Activated T-helper 2 cell treated with anti-CD3 and anti-CD28 coated beads, Interferon-gamma antibody, Interleukin-2, Interleukin-4, amounts not matched to agents 10 μg/mL and 5 μg/mL and 100 μg/mL, durations not matched to agents 14 hours and 24 hours and 36 hours (primary cell): Measurements from ENCODE around the gene AKAP6. TPM values are rescaled to one million over a fixed set of nuclear protein-coding genes. Genes with fewer than 3 reads are reported as not detected.

Experiments
- DNase-seq: peaks from one replicate; pipeline ENCODE4 v3.0.0; 2021; ENCODE audit warnings: low spot score
- H3K27ac Mint-ChIP-seq: one replicate; pipeline ENCODE4 v1.8.0; 2021; ENCODE audit warnings: mixed read lengths
- H3K27me3 Mint-ChIP-seq: one replicate; pipeline ENCODE4 v1.8.0; 2021; ENCODE audit warnings: low read depth, mixed read lengths
- H3K36me3 Mint-ChIP-seq: one replicate; pipeline ENCODE4 v1.8.0; 2021; ENCODE audit warnings: low read depth, mixed read lengths
- H3K4me1 Mint-ChIP-seq: one replicate; pipeline ENCODE4 v1.8.0; 2021; ENCODE audit warnings: low read depth, mixed read lengths
- H3K4me3 Mint-ChIP-seq: one replicate; pipeline ENCODE4 v1.8.0; 2021; ENCODE audit warnings: low read depth, mild to moderate bottlenecking, moderate library complexity, mixed read lengths
- H3K9me3 Mint-ChIP-seq: one replicate; pipeline ENCODE4 v1.8.0; 2021; ENCODE audit warnings: mixed read lengths
- intact Hi-C: fragments of 100-400 bp; cut with micrococcal nuclease; formaldehyde crosslinking; loops from one replicate; pipeline ENCODE4 v1.15.1; 2023
- total RNA-seq: library from RNA; stranded (reverse); gene quantifications from 2 replicates; pipeline ENCODE4 v1.2.3, GENCODE V29; 2022

AKAP6 gene
- total RNA-seq, 1 donor from 2014 or later = 1.0 TPM

DNA sequence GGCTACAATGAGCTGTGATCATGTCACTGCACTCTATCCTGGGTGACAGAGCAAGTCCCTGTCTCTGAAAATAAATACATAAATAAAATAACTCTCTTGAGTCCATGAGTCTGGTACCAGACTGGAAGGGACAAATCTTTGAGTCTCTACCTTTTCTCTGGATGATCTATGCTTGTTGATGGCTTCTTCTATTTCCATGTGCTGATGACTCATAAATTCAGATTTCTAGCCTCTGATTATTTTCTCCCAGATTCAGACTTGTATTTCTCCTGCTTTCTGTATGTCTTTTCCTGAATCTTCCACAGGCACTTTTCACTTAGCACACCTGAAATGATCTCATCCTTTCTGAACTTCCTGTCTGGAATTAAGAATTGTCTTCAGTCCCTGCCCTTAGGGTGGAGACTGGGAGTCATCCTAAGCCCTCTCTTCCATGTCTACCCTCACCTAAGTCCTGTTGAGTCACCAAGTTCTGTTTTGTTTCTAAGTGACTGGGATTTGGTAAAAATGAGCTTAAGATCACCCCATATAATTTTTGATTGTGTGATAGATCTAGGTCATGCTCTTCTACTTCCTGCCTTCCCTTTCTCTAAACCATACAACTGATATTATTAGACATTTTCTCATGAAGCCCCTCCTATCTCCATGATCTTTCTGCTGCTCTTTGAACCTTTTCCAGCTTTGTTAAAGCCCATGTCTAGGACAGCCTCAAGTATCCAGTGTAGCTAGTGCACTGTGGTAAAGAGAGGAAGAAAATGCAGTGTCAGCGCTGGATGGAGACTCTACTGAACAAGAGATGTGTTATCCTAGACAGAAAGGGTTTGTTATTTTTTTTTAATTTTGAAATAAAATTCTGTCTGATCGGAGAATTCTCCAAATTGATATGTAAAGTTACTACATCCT lies 13.1 kb downstream of the AKAP6 start:
- Mint-ChIP-seq H3K4me3 (no peak overlapping the region), H3K36me3 (no peaks in the 10 kb centered on the region), H3K4me1 (no peaks in the 10 kb centered on the region), H3K27ac (no peak overlapping the region), H3K27me3 (peaks cover 3% of the 10 kb centered on the region), H3K9me3 (no peaks in the 10 kb centered on the region)
- intact Hi-C loops = no loop called here
- no peak for DNase-seq

DNA sequence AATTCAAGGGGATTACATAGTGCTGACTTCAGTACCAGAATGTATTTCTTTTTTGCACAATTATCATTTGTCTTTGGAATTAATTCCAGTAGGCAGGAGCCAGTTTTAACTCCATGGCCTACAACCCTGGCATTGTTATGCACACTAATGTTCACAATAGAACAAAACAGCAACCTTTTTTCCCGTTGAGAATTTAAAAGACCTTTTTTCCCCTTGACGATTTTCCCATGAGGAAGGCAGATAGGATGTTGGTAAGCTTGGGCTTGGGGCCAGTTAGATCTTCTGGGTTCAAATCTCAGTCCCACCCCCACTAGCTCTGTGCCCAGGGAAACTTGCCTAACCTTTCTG lies 13.7 kb downstream of the AKAP6 start:
- Mint-ChIP-seq H3K4me3 (no peak overlapping the region), H3K9me3 (no peaks in the 10 kb centered on the region), H3K36me3 (no peaks in the 10 kb centered on the region), H3K4me1 (no peaks in the 10 kb centered on the region), H3K27me3 (peaks cover 3% of the 10 kb centered on the region), H3K27ac (no peak overlapping the region)
- no peak for DNase-seq
- intact Hi-C loops = no loop called here

DNA sequence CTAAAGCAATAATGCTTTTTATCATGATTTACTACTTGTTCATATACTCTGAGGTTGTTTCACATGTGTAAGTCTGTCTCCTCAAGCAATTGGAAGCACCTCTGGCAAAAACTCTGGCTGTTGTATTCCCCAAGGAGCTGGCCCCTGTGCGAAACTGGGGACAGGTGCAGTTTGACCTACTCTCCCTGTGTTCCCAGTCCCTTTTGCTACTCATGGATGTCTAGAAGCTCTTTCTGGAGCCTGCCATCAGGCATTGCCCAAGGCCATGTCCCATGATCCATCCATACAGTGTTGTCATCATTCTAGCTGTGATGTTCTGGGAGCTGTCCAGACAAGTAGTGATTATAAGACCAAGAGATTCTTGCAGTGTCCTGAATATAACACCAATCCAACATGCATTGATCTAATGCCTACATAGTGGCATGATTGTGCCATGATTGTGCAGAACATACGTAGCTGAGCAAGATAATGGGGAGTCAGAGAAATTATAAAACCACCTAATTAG lies 14.9 kb downstream of the AKAP6 start:
- Mint-ChIP-seq H3K4me1 (no peaks in the 10 kb centered on the region), H3K9me3 (no peaks in the 10 kb centered on the region), H3K36me3 (no peaks in the 10 kb centered on the region), H3K4me3 (no peak overlapping the region), H3K27ac (no peak overlapping the region), H3K27me3 (peaks cover 3% of the 10 kb centered on the region)
- intact Hi-C loops = no loop called here
- no peak for DNase-seq

DNA sequence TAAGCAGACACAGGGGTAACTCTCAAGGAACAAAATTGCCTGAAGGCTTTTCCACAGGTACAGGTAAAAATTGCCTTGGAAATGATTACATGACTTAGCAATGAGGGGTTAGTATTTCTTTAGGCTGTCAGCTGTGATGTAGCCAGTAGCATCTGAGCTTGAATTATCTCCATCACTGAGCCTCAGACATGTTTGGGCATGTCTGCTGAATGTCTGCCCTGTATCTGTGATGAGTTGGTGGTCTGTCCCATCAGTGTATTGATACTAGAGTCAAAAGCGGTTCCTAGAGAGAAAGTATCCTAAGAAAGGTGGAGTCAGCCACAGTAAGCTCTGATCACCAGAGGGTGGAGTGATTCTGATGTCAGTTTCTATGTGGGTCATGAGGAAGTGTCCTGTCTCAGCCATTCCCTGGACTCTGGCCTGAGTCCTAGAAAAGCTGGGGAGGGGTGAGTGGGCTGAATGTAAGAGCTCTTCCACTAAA lies 16.3 kb downstream of the AKAP6 start:
- Mint-ChIP-seq H3K4me3 (no peak overlapping the region), H3K9me3 (no peaks in the 10 kb centered on the region), H3K36me3 (no peaks in the 10 kb centered on the region), H3K27me3 (no peaks in the 10 kb centered on the region), H3K27ac (no peak overlapping the region), H3K4me1 (no peaks in the 10 kb centered on the region)
- intact Hi-C loops = no loop called here
- DNase-seq = no peak

DNA sequence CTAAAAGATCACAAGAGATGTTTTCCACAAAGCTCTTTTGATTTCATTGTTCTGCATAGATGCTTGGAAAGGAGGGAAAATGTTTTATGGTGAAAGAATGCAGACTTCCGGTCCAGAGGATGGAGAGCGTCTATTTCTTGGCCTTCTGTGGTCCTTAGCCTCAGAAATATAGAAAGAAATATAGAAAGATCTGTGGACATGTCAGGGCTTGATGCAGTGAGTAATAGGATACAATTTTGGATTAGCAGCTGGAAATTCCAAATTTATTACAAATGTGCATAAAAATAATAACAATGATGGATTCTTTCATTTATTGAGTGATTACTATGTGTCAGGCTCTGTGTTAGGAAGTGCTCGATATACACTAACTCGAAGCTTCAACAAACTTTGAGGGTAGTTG lies 20.2 kb downstream of the AKAP6 start:
- DNase-seq = no peak
- Mint-ChIP-seq H3K27me3 (no peaks in the 10 kb centered on the region), H3K36me3 (no peaks in the 10 kb centered on the region), H3K4me3 (no peak overlapping the region), H3K4me1 (no peaks in the 10 kb centered on the region), H3K9me3 (no peaks in the 10 kb centered on the region), H3K27ac (no peak overlapping the region)
- intact Hi-C loops = no loop called here

DNA sequence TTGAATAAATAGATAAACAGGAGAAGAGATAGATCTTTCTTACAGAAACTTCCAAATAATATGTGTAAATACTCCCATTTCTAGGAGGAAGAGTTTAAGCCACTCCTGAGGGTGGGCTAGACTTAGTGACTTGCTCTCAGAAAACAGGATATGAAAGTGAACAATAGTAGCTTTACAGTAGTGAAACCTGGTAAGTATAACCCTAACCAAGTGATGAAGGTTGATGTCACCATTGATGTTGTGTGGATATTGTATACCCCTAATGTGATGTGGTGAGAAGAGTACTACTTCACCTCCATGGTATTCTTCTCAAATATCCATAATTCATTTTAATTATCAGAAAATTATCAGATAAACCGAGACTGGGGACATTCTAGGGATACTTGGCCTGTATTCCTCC lies 20.9 kb downstream of the AKAP6 start:
- Mint-ChIP-seq H3K36me3 (no peaks in the 10 kb centered on the region), H3K9me3 (no peaks in the 10 kb centered on the region), H3K4me3 (no peak overlapping the region), H3K27me3 (no peaks in the 10 kb centered on the region), H3K27ac (no peak overlapping the region), H3K4me1 (no peaks in the 10 kb centered on the region)
- intact Hi-C loops = no loop called here
- DNase-seq = no peak

DNA sequence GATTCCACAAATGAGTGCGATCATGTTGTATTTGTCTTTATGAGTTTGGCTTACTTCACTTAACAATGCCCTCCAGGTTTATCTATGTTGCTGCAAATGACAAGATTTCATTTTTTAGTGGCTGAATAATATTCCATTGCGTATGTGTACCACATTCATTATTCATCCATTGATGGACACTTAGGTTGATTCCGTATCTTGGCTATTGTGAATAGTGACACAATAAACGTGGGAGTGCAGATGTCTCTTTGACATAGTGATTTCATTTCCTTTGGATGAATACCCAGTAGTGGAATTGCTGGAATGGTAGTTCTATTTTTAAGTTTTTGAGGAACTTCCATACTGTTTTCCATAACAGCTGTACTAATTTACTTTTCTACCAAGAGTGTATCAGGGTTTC lies 23.5 kb downstream of the AKAP6 start:
- Mint-ChIP-seq H3K4me1 (no peaks in the 10 kb centered on the region), H3K9me3 (no peaks in the 10 kb centered on the region), H3K4me3 (no peak overlapping the region), H3K27me3 (peaks cover 2% of the 10 kb centered on the region), H3K36me3 (no peaks in the 10 kb centered on the region), H3K27ac (no peak overlapping the region)
- DNase-seq = no peak
- intact Hi-C loops = no loop called here

DNA sequence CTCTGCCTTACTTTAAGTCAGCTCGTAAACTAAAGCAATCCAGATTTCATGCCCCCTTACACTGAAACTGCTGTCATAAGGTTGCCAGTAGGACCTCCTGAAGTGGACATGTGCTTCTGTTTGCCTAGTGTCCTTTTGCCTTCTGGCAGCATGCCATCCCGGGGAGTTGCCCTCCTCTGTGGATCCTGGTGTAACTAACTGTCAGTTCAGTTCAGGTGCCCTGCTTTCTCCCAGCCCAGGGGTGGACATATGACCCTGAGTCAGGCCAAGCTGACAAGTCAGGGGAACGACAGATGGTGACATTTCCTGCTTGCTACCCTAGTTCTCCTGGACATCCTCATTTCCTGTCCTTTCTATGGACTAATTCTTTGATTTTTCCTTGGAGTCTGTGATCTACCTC lies 25.6 kb downstream of the AKAP6 start:
- no peaks in the 10 kb centered on the region for H3K36me3 Mint-ChIP-seq
- no peak for DNase-seq
- no peaks in the 10 kb centered on the region for H3K4me1 Mint-ChIP-seq
- intact Hi-C loops = no loop called here
- H3K9me3 Mint-ChIP-seq = no peaks in the 10 kb centered on the region
- H3K27me3 Mint-ChIP-seq = peaks cover 2% of the 10 kb centered on the region
- H3K27ac Mint-ChIP-seq = no peak overlapping the region
- H3K4me3 Mint-ChIP-seq = no peak overlapping the region

DNA sequence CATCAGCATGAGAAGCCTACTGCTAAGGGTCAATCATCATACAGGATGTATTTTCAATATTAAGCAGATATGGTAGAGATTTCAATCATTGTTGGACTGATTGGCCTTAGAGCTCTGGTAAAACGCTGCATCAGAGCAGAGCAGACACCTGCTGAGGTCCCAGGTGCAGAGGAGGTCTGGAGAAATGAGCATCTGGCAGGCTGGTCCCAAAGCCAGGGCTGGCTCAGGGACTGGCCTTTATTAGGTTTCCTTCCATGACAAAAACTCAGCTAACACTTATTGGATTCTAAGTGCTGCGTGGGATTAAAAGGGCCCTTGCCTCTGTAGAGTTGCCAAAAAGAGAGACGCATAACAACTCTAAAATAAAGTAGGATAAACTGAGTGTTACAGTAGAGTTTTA lies 29.7 kb downstream of the AKAP6 start:
- no peaks in the 10 kb centered on the region for H3K36me3 Mint-ChIP-seq

DNA sequence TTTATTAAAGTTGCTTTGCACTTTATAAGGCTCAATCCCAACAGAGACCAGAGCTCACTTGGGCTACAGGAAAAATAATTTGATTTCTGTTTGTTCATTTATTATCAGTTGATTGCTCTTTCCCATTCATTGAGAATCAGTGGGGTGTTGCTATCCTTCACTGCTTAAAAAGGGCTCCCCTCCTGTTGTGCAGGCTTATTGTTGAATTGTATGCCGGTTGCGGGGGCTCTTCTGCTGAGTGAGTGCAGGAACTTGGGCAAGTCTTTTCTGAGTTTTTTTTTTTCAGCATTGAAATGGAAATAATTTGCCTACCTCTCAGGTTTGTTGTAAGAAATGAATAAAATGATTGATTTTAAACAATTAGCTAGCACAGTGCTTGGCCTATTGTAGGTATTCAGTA lies 32.6 kb downstream of the AKAP6 start:
- no peak for DNase-seq
- intact Hi-C loops = no loop called here
- Mint-ChIP-seq H3K27ac (no peak overlapping the region), H3K36me3 (no peaks in the 10 kb centered on the region), H3K4me1 (no peaks in the 10 kb centered on the region), H3K27me3 (peaks cover 9% of the 10 kb centered on the region), H3K9me3 (no peaks in the 10 kb centered on the region), H3K4me3 (no peak overlapping the region)

More for the DNA sequence above, 29.7 kb downstream of the AKAP6 start:
- Mint-ChIP-seq H3K27ac (no peak overlapping the region), H3K4me3 (no peak overlapping the region), H3K9me3 (no peaks in the 10 kb centered on the region), H3K27me3 (peaks cover 9% of the 10 kb centered on the region), H3K4me1 (no peaks in the 10 kb centered on the region)
- intact Hi-C loops = no loop called here
- no peak for DNase-seq

DNA sequence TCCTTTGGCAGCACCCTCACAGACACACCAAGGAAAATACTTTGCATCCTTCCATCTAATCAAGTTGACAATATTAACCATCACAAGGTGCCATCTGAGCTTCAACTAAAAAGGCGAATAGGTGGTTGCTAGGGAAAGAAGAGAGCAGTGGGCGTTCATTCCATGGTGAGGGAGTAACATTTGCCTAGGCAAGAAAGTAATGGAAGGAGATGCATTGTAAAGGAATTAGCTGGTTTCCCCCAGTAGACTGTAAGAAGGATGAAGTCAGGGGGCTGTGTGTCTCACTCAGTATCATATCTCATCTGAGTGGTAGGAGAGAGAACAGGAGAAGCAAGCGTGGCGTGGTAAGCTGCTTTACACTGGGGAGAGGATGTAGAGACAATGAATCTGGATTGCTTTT lies 34.7 kb downstream of the AKAP6 start:
- intact Hi-C loops = no loop called here
- Mint-ChIP-seq H3K36me3 (no peaks in the 10 kb centered on the region), H3K27me3 (peaks cover 7% of the 10 kb centered on the region), H3K4me1 (no peaks in the 10 kb centered on the region), H3K27ac (no peak overlapping the region), H3K4me3 (no peak overlapping the region), H3K9me3 (no peaks in the 10 kb centered on the region)
- DNase-seq = no peak

DNA sequence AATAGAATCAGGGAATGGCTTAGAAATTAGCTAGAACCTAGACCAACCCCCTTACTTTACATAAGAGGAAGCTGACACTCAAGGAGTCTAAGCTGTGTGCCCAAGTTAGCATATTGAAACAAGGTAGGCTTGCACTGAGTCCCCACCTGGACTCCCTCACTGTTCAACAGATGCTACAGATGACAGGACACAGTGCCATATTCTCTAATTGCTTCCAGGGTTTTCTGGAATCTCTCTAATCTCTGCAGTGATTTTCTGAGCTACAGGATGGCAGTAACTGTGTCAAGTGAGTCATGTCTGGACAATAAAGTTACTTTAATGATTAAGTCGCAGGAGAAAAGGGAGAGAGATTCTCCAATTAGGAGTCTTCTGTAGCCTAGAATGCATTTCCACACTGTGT lies 35.8 kb downstream of the AKAP6 start:
- DNase-seq = no peak
- Mint-ChIP-seq H3K4me3 (no peak overlapping the region), H3K27ac (no peak overlapping the region), H3K36me3 (no peaks in the 10 kb centered on the region), H3K4me1 (no peaks in the 10 kb centered on the region), H3K9me3 (no peaks in the 10 kb centered on the region), H3K27me3 (peaks cover 7% of the 10 kb centered on the region)
- intact Hi-C loops = no loop called here

DNA sequence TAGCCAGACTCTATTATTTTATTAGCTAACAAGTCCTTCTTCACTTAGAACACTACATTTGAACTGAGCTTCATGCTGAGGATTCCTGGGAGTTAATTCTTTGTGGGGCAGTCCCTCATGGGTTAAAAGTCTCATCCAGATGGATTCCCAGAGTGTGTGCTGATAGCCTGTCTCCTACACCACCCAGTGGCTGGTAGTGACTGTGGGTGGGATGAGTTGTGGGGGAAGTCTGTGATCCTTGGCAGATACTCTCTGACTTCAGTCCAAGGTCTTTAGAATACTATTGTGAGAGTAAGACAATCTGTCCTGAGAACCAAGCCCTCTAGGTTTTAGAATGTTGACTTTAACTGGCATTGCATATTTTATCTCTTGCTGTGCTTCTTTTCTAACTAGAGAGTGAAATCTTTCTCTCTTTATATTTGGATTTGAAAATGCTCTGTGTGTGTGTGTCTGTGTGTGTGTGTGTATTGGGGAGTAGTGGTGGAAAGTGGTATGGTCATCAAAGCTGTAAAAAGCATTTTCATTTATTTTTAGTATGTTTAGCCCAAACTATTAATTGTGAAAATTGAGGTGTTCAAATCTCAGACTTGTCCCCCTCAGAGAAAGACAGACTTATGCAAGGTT lies 37.3 kb downstream of the AKAP6 start:
- H3K36me3 Mint-ChIP-seq = no peaks in the 10 kb centered on the region
- DNase-seq = no peak
- H3K4me1 Mint-ChIP-seq = peaks cover 7% of the 10 kb centered on the region
- H3K4me3 Mint-ChIP-seq = no peak overlapping the region
- intact Hi-C loops = no loop called here
- peaks cover 5% of the 10 kb centered on the region for H3K27me3 Mint-ChIP-seq
- no peaks in the 10 kb centered on the region for H3K9me3 Mint-ChIP-seq
- no peak overlapping the region for H3K27ac Mint-ChIP-seq
